Thoracic aorta (tissue), 2 donors: ENCODE measurements around the gene UGT1A3. TPM values are rescaled to one million over a fixed set of nuclear protein-coding genes. Genes with fewer than 3 reads are reported as not detected.

Source experiments
- ATAC-seq: fragments of 150-250 bp; one replicate; pipeline ENCODE4 v1.8.0; 2017; ENCODE audit warnings: low read depth; ENCODE audit not compliant: insufficient number of reproducible peaks, low FRiP score
- DNase-seq: peaks from one replicate; pipeline ENCODE4 v3.0.0-alpha.2; 2020; ENCODE audit warnings: low spot score
- H3K27ac ChIP-seq, 2 donors: fragments of 200-600 bp; sonication (generic); 1 replicate in 1 of 2; 2 replicates in 1 of 2; pipeline ENCODE4 v1.5.1; 2016; ENCODE audit warnings: mild to moderate bottlenecking in 2 of 2, moderate library complexity in 2 of 2
- H3K27me3 ChIP-seq: fragments of 200-600 bp; sonication (generic); replicated peaks from 2 replicates; pipeline ENCODE4 v1.6.0; 2016; ENCODE audit warnings: mild to moderate bottlenecking; ENCODE audit not compliant: insufficient read depth
- H3K36me3 ChIP-seq: fragments of 200-600 bp; sonication (generic); one replicate; pipeline ENCODE4 v1.5.1; 2016
- H3K4me1 ChIP-seq, 2 donors: fragments of 200-600 bp; sonication (generic); 1 replicate in 1 of 2; 2 replicates in 1 of 2; pipeline versions ENCODE4 v1.5.1 to v1.6.0; 2016; ENCODE audit warnings: low read depth in 2 of 2, mild to moderate bottlenecking in 1 of 2; ENCODE audit not compliant: control insufficient read depth in 1 of 2
- H3K4me3 ChIP-seq: fragments of 200-600 bp; sonication (generic); 2 replicates; pipeline ENCODE4 v1.5.1; 2016; ENCODE audit warnings: mild to moderate bottlenecking
- H3K9me3 ChIP-seq: fragments of 200-600 bp; sonication (generic); 2 replicates; pipeline ENCODE4 v1.5.1; 2016
- CTCF ChIP-seq: fragments of 200-600 bp; sonication (generic); IDR thresholded peaks from one replicate; pipeline ENCODE4 v1.5.1; 2019; ENCODE audit warnings: antibody characterized with exemption
- total RNA-seq, 2 donors: library from RNA; depleted of rRNA; stranded (reverse); fragments of >200 nt; gene quantifications; one replicate each; pipeline versions ENCODE4 v1.1.0 to v1.2.3, GENCODE V29; 2016

UGT1A3 gene
- total RNA-seq, 2 donors from 2014 or later, result not detected

- DNase-seq (no peak), ATAC-seq (no peak)
- TF ChIP-seq CTCF, result no peak
- Histone ChIP-seq H3K27me3 (no peaks in the 10 kb centered on the region), H3K4me1 (no peaks in the 10 kb centered on the region), H3K36me3 (no peaks in the 10 kb centered on the region), H3K4me3 (no peak overlapping the region), H3K9me3 (no peaks in the 10 kb centered on the region), H3K27ac (no peak overlapping the region)
These were observed 89.3 kb downstream of the UGT1A3 start for GRCh38 chr2:233817995-233818638.

GRCh38 chr2:233818639-233819621 lies 90.1 kb downstream of the UGT1A3 start:
- TF ChIP-seq CTCF, result no peak
- Histone ChIP-seq H3K4me3 (no peak overlapping the region), H3K4me1 (no peaks in the 10 kb centered on the region), H3K27me3 (no peaks in the 10 kb centered on the region), H3K27ac (no peak overlapping the region), H3K36me3 (no peaks in the 10 kb centered on the region), H3K9me3 (no peaks in the 10 kb centered on the region)
- DNase-seq (no peak), ATAC-seq (no peak)

GRCh38 chr2:233819884-233820773 lies 91.3 kb downstream of the UGT1A3 start:
- ATAC-seq (no peak), DNase-seq (no peak)
- Histone ChIP-seq H3K4me1 (no peaks in the 10 kb centered on the region), H3K9me3 (no peaks in the 10 kb centered on the region), H3K27ac (no peak overlapping the region), H3K4me3 (no peak overlapping the region), H3K27me3 (no peaks in the 10 kb centered on the region), H3K36me3 (no peaks in the 10 kb centered on the region)
- no peak for TF ChIP-seq CTCF

- ATAC-seq, result no peak
- no peak overlapping the region for H3K27ac ChIP-seq
- H3K36me3 ChIP-seq, result no peaks in the 10 kb centered on the region
- no peak for DNase-seq
- no peaks in the 10 kb centered on the region for H3K9me3 ChIP-seq
- H3K4me3 ChIP-seq, result no peak overlapping the region
- H3K27me3 ChIP-seq, result no peaks in the 10 kb centered on the region
- no peak for TF ChIP-seq CTCF
- no peaks in the 10 kb centered on the region for H3K4me1 ChIP-seq
These were observed 91.9 kb downstream of the UGT1A3 start for GRCh38 chr2:233820774-233821105.
